ENCODE results near the gene SFSWAP. TPM values are rescaled to one million over a fixed set of nuclear protein-coding genes. Genes with fewer than 3 reads are reported as not detected.
A peak's percentile ranks its signal among the peaks of the same experiment; 100 is the strongest.

The SFSWAP gene
- total and polyA plus RNA-seq, 12 donors, result 14.0 to 94.0 (median 29.1) TPM

- intact Hi-C loops (cut with DNase I), result no loop called here
- Histone ChIP-seq H3K36me3 (replicated peaks in 1 of 2) (no peaks in the 10 kb centered on the region), H3K4me3 (no peak overlapping the region), H3K27ac (no peak overlapping the region), H3K27me3 (no peaks in the 10 kb centered on the region), H3K9me3 (replicated peaks in 1 of 3) (no peaks in the 10 kb centered on the region), H3K4me1 (replicated peaks in 1 of 2) (no peaks in the 10 kb centered on the region)
- DNase-seq, result no peak
- TF ChIP-seq, protein P1, sequence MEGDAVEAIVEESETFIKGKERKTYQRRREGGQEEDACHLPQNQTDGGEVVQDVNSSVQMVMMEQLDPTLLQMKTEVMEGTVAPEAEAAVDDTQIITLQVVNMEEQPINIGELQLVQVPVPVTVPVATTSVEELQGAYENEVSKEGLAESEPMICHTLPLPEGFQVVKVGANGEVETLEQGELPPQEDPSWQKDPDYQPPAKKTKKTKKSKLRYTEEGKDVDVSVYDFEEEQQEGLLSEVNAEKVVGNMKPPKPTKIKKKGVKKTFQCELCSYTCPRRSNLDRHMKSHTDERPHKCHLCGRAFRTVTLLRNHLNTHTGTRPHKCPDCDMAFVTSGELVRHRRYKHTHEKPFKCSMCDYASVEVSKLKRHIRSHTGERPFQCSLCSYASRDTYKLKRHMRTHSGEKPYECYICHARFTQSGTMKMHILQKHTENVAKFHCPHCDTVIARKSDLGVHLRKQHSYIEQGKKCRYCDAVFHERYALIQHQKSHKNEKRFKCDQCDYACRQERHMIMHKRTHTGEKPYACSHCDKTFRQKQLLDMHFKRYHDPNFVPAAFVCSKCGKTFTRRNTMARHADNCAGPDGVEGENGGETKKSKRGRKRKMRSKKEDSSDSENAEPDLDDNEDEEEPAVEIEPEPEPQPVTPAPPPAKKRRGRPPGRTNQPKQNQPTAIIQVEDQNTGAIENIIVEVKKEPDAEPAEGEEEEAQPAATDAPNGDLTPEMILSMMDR (IDR thresholded peaks at IDR 0.05), result no peak
- TF ChIP-seq POLR2A (IDR thresholded peaks at IDR 0.05), result no peak
- WGBS, 4 donors, result 56 to 72% (median 60%) methylated on average over 8 of the region's 8 CpGs
Observed at GRCh38 chr12:131671276-131671675, 39.6 kb upstream of the SFSWAP start.

- no peaks in the 10 kb centered on the region for H3K36me3 ChIP-seq (replicated peaks in 1 of 2)
- no peak for DNase-seq
- no peak overlapping the region for H3K27ac ChIP-seq
- 34 to 47% (median 41%) methylated on average over 4 to 8 of the region's 8 CpGs for WGBS, 4 donors
- no peak for TF ChIP-seq POLR2A (IDR thresholded peaks at IDR 0.05)
- TF ChIP-seq, protein P1 (IDR thresholded peaks at IDR 0.05), result no peak
- no peaks in the 10 kb centered on the region for H3K27me3 ChIP-seq
- intact Hi-C loops (cut with DNase I), result no loop called here
- no peaks in the 10 kb centered on the region for H3K9me3 ChIP-seq (replicated peaks in 1 of 3)
- H3K4me3 ChIP-seq, result no peak overlapping the region
- no peaks in the 10 kb centered on the region for H3K4me1 ChIP-seq (replicated peaks in 1 of 2)
Observed at GRCh38 chr12:131671871-131672270, 39.0 kb upstream of the SFSWAP start.

- Histone ChIP-seq H3K4me1 (replicated peaks in 1 of 2) (no peaks in the 10 kb centered on the region), H3K27ac (no peak overlapping the region), H3K4me3 (no peak overlapping the region), H3K9me3 (replicated peaks in 1 of 3) (no peaks in the 10 kb centered on the region), H3K36me3 (replicated peaks in 1 of 2) (no peaks in the 10 kb centered on the region), H3K27me3 (no peaks in the 10 kb centered on the region)
- intact Hi-C loops (cut with DNase I), result no loop called here
- WGBS, 4 donors, result 54 to 65% (median 60%) methylated on average over 17 of the region's 17 CpGs
- peak in 1 of 7 donors; percentile 35 for DNase-seq
- TF ChIP-seq, protein P1 (IDR thresholded peaks at IDR 0.05), result no peak
- no peak for TF ChIP-seq POLR2A (IDR thresholded peaks at IDR 0.05)
Observed at GRCh38 chr12:131672311-131672940, 38.5 kb upstream of the SFSWAP start.

DNA sequence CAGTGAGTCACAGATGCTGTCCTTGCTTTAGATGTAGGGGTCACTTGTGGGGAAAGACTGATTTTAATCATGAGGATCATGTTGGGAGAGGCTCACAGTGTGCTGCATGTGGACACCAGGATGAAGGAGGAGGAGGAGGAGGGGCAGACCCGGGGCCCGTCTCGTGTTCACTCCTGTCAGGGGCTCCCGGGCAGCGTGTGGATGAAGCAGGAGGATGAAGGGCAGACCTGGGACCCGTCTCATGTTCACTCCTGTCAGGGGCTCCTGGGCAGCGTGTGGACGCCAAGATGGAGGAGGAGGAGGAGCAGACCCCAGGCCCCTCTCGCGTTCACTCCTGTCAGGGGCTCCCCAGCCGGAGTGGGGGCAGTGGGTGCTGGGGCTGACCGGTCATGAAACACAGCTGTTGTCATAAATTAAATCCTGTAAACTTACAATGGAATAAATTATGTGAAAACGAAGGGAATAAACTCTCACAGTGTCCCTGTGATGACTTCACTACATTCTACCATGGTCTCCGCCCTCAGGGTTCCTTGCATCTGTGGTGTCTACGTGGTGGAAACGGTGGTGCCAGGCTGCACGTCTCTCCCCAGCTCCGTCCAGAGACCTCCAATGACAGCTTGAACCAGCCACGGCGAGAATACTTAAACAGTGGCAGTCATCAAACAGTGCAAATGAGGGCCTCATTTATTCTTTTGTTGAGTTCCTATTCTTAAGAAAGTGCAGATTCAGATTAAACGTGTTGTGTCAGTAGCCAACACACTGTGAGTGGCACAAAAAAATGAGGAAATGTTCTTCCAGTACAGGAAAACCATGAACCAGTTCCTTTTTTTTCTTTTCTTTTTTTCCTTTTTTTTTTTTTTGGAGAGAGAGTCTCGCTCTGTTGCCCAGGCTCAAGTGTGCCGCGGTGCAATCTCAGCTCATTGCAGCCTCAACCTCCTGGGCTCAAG, 37.7 kb upstream of the SFSWAP start:
- Histone ChIP-seq H3K27ac (no peak overlapping the region), H3K36me3 (replicated peaks in 1 of 2) (no peaks in the 10 kb centered on the region), H3K27me3 (no peaks in the 10 kb centered on the region), H3K9me3 (replicated peaks in 1 of 3) (no peaks in the 10 kb centered on the region), H3K4me1 (replicated peaks in 1 of 2) (no peaks in the 10 kb centered on the region), H3K4me3 (no peak overlapping the region)
- TF ChIP-seq POLR2A (IDR thresholded peaks at IDR 0.05), result no peak
- TF ChIP-seq, protein P1 (IDR thresholded peaks at IDR 0.05), result no peak
- 37 to 45% (median 38%) methylated on average over 18 to 24 of the region's 24 CpGs for WGBS, 4 donors
- DNase-seq, result peak in 1 of 7 donors; percentile 33
- intact Hi-C loops (cut with DNase I), result no loop called here

Data from adrenal gland (tissue), 12 donors.